WTC11 (cell line): ENCODE results near the gene FCN2.

ENCODE experiments used
- CREB1 ChIP-seq: sonication (generic); formaldehyde crosslinking; IDR thresholded peaks from 2 replicates; pipeline ENCODE4 v1.8.0; 2023; ENCODE audit warnings: mild to moderate bottlenecking, missing genetic modification reagents
- CREM ChIP-seq: sonication (generic); formaldehyde crosslinking; IDR thresholded peaks from 2 replicates; pipeline ENCODE4 v1.8.1; 2022; ENCODE audit warnings: mild to moderate bottlenecking, missing genetic modification reagents, moderate library complexity
- NFYB ChIP-seq: sonication (generic); formaldehyde crosslinking; conservative IDR thresholded peaks from 2 replicates; pipeline ENCODE4 v1.8.0; 2022; ENCODE audit warnings: low read depth, missing genetic modification reagents
- NR2C2 ChIP-seq: sonication (generic); formaldehyde crosslinking; IDR thresholded peaks from 2 replicates; pipeline ENCODE4 v1.8.0; 2022; ENCODE audit warnings: mild to moderate bottlenecking, missing genetic modification reagents
- SP1 ChIP-seq: sonication (generic); formaldehyde crosslinking; conservative IDR thresholded peaks from 2 replicates; pipeline ENCODE4 v1.8.1; 2022; ENCODE audit warnings: missing genetic modification reagents
- TCF7 ChIP-seq: sonication (generic); formaldehyde crosslinking; IDR thresholded peaks from 2 replicates; pipeline ENCODE4 v1.8.0; 2022; ENCODE audit warnings: mild to moderate bottlenecking, low read depth, missing genetic modification reagents, moderate library complexity
- TEAD4 ChIP-seq: sonication (generic); formaldehyde crosslinking; IDR thresholded peaks from 2 replicates; pipeline ENCODE4 v1.8.0; 2022; ENCODE audit warnings: mild to moderate bottlenecking, missing genetic modification reagents
- ZNF121 ChIP-seq: sonication (generic); formaldehyde crosslinking; IDR thresholded peaks from 2 replicates; pipeline ENCODE4 v1.8.0; 2023; ENCODE audit warnings: missing genetic modification reagents
- TF ChIP-seq, protein P1 (sequence below): fragments of 200-600 bp; IDR thresholded peaks from 2 replicates; pipeline ENCODE4 v1.8.0; 2022; ENCODE audit warnings: antibody characterized with exemption
- TF ChIP-seq, protein P2 (sequence below): sonication (generic); formaldehyde crosslinking; IDR thresholded peaks from 2 replicates; pipeline ENCODE4 v1.8.0; 2022; ENCODE audit warnings: mild to moderate bottlenecking, missing genetic modification reagents
- TF ChIP-seq, protein P3 (sequence below): sonication (generic); formaldehyde crosslinking; IDR thresholded peaks from 2 replicates; pipeline ENCODE4 v1.8.1; 2022; ENCODE audit warnings: low read depth, missing genetic modification reagents, borderline replicate concordance
- TF ChIP-seq, protein P4 (sequence below): sonication (generic); formaldehyde crosslinking; IDR thresholded peaks from 2 replicates; pipeline ENCODE4 v1.8.1; 2022; ENCODE audit warnings: mild to moderate bottlenecking, missing genetic modification reagents, moderate library complexity, borderline replicate concordance
- TF ChIP-seq, protein P5 (sequence below): sonication (generic); formaldehyde crosslinking; conservative IDR thresholded peaks from 2 replicates; pipeline ENCODE4 v1.8.1; 2022; ENCODE audit warnings: mild to moderate bottlenecking, missing genetic modification reagents

DNA sequence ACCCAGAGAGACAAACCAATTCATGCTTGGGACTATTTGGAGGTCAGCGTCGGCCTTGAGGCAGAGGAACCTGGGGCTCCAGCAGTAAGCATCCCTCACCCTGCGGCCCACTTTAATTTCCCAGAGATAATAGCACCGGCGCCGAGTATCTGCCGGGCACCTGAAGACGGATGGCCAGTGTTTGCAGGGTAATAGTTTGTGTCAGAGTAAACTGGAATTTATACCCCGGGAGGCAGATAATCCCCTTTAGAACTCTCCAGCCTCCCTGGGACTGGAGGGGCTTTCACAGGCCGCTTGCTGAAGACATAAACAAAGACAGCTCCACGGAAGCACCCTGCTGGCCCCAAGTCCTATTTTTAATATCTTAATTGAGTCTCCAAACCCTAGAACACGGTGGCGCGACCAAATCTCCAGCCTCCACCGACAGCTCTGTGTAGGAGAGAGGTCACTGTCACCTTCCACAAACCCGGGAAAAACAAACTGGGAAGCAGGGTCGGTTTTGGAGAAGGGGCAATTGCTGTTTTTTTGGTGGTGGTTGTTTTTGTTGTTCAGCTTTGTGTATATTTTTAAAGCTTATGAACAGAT, 54.5 kb downstream of the FCN2 start:
- TF ChIP-seq ZNF121 (no peak), NR2C2 (no peak), NFYB (CRISPR knock-in tag) (no peak), TEAD4 (CRISPR knock-in tag) (no peak), CREB1 (no peak), TCF7 (CRISPR knock-in tag) (no peak), CREM (CRISPR knock-in tag) (no peak), SP1 (CRISPR knock-in tag) (no peak)
- TF ChIP-seq, protein P1, sequence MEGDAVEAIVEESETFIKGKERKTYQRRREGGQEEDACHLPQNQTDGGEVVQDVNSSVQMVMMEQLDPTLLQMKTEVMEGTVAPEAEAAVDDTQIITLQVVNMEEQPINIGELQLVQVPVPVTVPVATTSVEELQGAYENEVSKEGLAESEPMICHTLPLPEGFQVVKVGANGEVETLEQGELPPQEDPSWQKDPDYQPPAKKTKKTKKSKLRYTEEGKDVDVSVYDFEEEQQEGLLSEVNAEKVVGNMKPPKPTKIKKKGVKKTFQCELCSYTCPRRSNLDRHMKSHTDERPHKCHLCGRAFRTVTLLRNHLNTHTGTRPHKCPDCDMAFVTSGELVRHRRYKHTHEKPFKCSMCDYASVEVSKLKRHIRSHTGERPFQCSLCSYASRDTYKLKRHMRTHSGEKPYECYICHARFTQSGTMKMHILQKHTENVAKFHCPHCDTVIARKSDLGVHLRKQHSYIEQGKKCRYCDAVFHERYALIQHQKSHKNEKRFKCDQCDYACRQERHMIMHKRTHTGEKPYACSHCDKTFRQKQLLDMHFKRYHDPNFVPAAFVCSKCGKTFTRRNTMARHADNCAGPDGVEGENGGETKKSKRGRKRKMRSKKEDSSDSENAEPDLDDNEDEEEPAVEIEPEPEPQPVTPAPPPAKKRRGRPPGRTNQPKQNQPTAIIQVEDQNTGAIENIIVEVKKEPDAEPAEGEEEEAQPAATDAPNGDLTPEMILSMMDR = no peak
- TF ChIP-seq, protein P2, sequence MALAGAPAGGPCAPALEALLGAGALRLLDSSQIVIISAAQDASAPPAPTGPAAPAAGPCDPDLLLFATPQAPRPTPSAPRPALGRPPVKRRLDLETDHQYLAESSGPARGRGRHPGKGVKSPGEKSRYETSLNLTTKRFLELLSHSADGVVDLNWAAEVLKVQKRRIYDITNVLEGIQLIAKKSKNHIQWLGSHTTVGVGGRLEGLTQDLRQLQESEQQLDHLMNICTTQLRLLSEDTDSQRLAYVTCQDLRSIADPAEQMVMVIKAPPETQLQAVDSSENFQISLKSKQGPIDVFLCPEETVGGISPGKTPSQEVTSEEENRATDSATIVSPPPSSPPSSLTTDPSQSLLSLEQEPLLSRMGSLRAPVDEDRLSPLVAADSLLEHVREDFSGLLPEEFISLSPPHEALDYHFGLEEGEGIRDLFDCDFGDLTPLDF (CRISPR knock-in tag) = no peak
- TF ChIP-seq, protein P3, sequence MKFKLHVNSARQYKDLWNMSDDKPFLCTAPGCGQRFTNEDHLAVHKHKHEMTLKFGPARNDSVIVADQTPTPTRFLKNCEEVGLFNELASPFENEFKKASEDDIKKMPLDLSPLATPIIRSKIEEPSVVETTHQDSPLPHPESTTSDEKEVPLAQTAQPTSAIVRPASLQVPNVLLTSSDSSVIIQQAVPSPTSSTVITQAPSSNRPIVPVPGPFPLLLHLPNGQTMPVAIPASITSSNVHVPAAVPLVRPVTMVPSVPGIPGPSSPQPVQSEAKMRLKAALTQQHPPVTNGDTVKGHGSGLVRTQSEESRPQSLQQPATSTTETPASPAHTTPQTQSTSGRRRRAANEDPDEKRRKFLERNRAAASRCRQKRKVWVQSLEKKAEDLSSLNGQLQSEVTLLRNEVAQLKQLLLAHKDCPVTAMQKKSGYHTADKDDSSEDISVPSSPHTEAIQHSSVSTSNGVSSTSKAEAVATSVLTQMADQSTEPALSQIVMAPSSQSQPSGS (CRISPR knock-in tag) = no peak
- TF ChIP-seq, protein P4, sequence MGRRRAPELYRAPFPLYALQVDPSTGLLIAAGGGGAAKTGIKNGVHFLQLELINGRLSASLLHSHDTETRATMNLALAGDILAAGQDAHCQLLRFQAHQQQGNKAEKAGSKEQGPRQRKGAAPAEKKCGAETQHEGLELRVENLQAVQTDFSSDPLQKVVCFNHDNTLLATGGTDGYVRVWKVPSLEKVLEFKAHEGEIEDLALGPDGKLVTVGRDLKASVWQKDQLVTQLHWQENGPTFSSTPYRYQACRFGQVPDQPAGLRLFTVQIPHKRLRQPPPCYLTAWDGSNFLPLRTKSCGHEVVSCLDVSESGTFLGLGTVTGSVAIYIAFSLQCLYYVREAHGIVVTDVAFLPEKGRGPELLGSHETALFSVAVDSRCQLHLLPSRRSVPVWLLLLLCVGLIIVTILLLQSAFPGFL = no peak
- TF ChIP-seq, protein P5, sequence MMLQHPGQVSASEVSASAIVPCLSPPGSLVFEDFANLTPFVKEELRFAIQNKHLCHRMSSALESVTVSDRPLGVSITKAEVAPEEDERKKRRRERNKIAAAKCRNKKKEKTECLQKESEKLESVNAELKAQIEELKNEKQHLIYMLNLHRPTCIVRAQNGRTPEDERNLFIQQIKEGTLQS (CRISPR knock-in tag) = no peak
